T-cell (primary cell): ENCODE data around the gene XPNPEP1. TPM values are rescaled to one million over a fixed set of nuclear protein-coding genes. Genes with fewer than 3 reads are reported as not detected.

Experiments
- ATAC-seq, 4 experiments: fragments of 200-7000 bp in 3 of 4; fragments of 150-1000 bp in 1 of 4; cut with Tn5 transposase; replicated peaks in 1 of 4; 1 replicate in 3 of 4; 2 replicates in 1 of 4; pipeline ENCODE4 v1.10.0; 2021; ENCODE audit warnings: moderate library complexity in 3 of 4, mild to moderate bottlenecking in 2 of 4, moderate number of reproducible peaks in 1 of 4
- CTCF ChIA-PET, 2 donors: fragments of 300-600 bp; sonication (Branson Sonifier 250); formaldehyde crosslinking; loops; one replicate each; lab custom pipeline; 2022; ENCODE audit warnings: antibody characterized with exemption in 2 of 2; lab: Charles Lee
- POLR2A ChIA-PET, 2 donors: fragments of 300-600 bp; sonication (Branson Sonifier 250); formaldehyde crosslinking; loops; one replicate each; lab custom pipeline; 2022; ENCODE audit warnings: antibody characterized with exemption in 2 of 2; lab: Charles Lee
- DNase-seq, 35 experiments: peaks; one replicate each; pipeline versions ENCODE4 v3.0.0 to v3.0.0-alpha.2; 2013 to 2023
- H3K27ac ChIP-seq: one replicate; pipeline ENCODE4 v1.5.1; 2013; ENCODE audit warnings: low read length
- H3K27me3 ChIP-seq, 2 experiments: replicated peaks in 1 of 2; 1 replicate in 1 of 2; 2 replicates in 1 of 2; pipeline versions ENCODE4 v1.6.1 to v1.7.0; 2013; ENCODE audit warnings: low read length in 1 of 2, mixed read lengths in 1 of 2; ENCODE audit not compliant: control insufficient read depth in 2 of 2, insufficient read depth in 2 of 2; ENCODE audit errors: extremely low read depth in 1 of 2
- H3K36me3 ChIP-seq, 2 donors: 1 replicate in 1 of 2; 2 replicates in 1 of 2; pipeline versions ENCODE4 v1.6.1 to v1.7.0; 2013; ENCODE audit warnings: low read length in 1 of 2; ENCODE audit not compliant: control insufficient read depth in 2 of 2, insufficient read depth in 1 of 2; ENCODE audit errors: extremely low read depth in 1 of 2
- H3K4me1 ChIP-seq, 2 experiments: 1 replicate in 1 of 2; 2 replicates in 1 of 2; pipeline versions ENCODE4 v1.6.1 to v1.7.0; 2013; ENCODE audit warnings: low read length in 2 of 2, mixed read lengths in 1 of 2; ENCODE audit not compliant: insufficient read depth in 2 of 2, control insufficient read depth in 1 of 2; ENCODE audit errors: extremely low read depth in 1 of 2
- H3K4me3 ChIP-seq, 2 donors: 1 replicate in 1 of 2; 2 replicates in 1 of 2; pipeline versions ENCODE4 v1.5.1 to v1.7.0; 2013; ENCODE audit warnings: mild to moderate bottlenecking in 2 of 2, low read length in 1 of 2, moderate library complexity in 1 of 2; ENCODE audit not compliant: control insufficient read depth in 1 of 2; ENCODE audit errors: extremely low read depth in 1 of 2
- H3K9me3 ChIP-seq: 2 replicates; pipeline ENCODE4 v1.7.0; 2013
- H3K27ac Mint-ChIP-seq, 2 donors: one replicate each; pipeline ENCODE4 v1.8.0; 2020 to 2021; ENCODE audit warnings: mild to moderate bottlenecking in 2 of 2, mixed read lengths in 2 of 2
- H3K27me3 Mint-ChIP-seq, 2 donors: one replicate each; pipeline ENCODE4 v1.8.0; 2021 to 2022; ENCODE audit warnings: mixed read lengths in 2 of 2
- H3K36me3 Mint-ChIP-seq: one replicate; pipeline ENCODE4 v1.8.0; 2021; ENCODE audit warnings: mixed read lengths
- H3K4me1 Mint-ChIP-seq, 3 donors: one replicate each; pipeline ENCODE4 v1.8.0; 2020 to 2022; ENCODE audit warnings: mixed read lengths in 3 of 3, mild to moderate bottlenecking in 1 of 3
- H3K4me3 Mint-ChIP-seq, 3 donors: one replicate each; pipeline ENCODE4 v1.8.0; 2020 to 2022; ENCODE audit warnings: mild to moderate bottlenecking in 3 of 3, mixed read lengths in 3 of 3, moderate library complexity in 3 of 3
- H3K9me3 Mint-ChIP-seq, 3 donors: one replicate each; pipeline ENCODE4 v1.8.0; 2020 to 2022; ENCODE audit warnings: mixed read lengths in 3 of 3
- WGBS: methylation state at CpG from one replicate; pipeline ENCODE4 v1.1.5; 2013; ENCODE audit warnings: missing lambda C conversion rate; ENCODE audit not compliant: insufficient coverage; 5-methylcytosine and 5-hydroxymethylcytosine counted together
- total RNA-seq, 35 experiments: library from RNA in 6 of 35; stranded (reverse) in 6 of 35; fragments of 120-200 nt in 1 of 35; gene quantifications; one replicate each; pipeline versions ENCODE4 v1.2.1 to v1.2.4 and lab custom pipeline; 2013 to 2026

Gene XPNPEP1
- total RNA-seq, 5 donors from 2014 or later (not counting 1 experiment from before 2014, with no cell fraction given) = 40.0 to 63.9 (median 44.6) TPM

DNA sequence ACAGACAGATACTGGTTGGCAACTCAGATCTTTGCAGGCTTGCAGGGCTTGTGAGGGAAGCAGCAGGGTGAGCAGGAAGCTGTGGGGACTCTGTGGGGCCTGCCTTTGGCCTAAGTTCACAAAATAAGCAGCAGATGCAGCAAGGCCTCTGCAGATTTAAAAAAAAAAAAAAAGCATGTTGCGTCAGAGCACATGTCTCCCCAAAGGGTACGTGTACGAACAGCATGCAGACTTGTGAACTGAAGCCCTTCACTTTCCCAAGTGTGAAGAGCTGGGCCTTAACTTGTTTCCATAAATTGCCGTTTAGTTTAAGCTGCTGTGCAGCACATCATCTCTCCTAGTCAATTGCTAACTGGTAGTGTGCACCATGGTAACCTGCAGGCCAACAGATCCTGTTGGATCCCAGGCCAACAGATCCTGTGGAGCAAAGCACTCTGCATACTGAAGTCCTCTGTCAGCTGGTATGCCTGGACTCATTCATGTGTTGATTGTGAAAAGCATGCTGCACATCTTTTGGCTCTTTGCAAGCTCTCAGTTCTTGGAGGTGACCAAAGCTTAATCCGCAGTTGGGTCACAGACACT is 10.8 kb upstream of the XPNPEP1 start:
- peaks cover 62 to 67% (median 66%) of the 10 kb centered on the region in 3 donors for H3K4me1 Mint-ChIP-seq
- WGBS = 21% methylated on average over 5 of the region's 5 CpGs
- peak overlapping the region; percentile 99 for H3K27ac Mint-ChIP-seq
- peak overlapping the region; percentile 59 for H3K27ac ChIP-seq
- no peaks in the 10 kb centered on the region for H3K27me3 Mint-ChIP-seq
- H3K36me3 ChIP-seq = no peaks in the 10 kb centered on the region
- ChIA-PET CTCF (interaction anchor here (0.7 to 1.9 kb wide), 4 partner anchors 31 to 211 kb away, joined by 3 to 10 read pairs (median 4); no protein-coding TSS in a partner anchor), POLR2A (interaction anchor here (0.5 to 0.7 kb wide), 4 partner anchors 139 to 901 kb away, joined by 3 to 8 read pairs (median 5); no protein-coding TSS in a partner anchor)
- H3K36me3 Mint-ChIP-seq = no peaks in the 10 kb centered on the region
- peak; percentile 86 to 94 (median 87) for ATAC-seq
- peak overlapping the region in 1 of 3 donors; percentile 78 for H3K4me3 Mint-ChIP-seq
- H3K4me1 ChIP-seq = peaks cover 29 to 49% of the 10 kb centered on the region in 2 experiments
- H3K27me3 ChIP-seq = no peaks in the 10 kb centered on the region
- no peaks in the 10 kb centered on the region for H3K9me3 Mint-ChIP-seq
- peak; percentile 31 to 77 (median 55) for DNase-seq
- H3K9me3 ChIP-seq = no peaks in the 10 kb centered on the region
- H3K4me3 ChIP-seq = no peak overlapping the region

DNA sequence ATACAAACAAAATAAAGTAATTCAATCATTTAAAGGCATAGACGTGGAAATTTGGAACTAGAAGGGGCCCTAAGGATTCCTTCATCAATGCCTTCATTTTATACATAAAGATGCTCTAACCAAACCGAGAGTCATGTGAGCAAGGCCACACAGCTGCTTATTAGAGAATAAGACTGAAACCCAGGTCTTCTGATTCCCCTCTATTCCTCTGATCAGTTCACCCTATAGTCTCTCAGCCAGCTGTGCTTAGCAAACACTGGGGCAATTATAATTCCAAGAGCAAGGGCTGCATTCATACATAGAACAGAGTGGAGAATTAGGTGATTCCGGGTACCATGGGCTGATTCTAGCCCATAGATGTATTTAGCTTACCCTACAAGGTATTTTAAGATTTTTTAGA is 9.7 kb upstream of the XPNPEP1 start:
- no peaks in the 10 kb centered on the region for H3K27me3 ChIP-seq
- DNase-seq (no peak), ATAC-seq (no peak)
- Mint-ChIP-seq H3K9me3 (no peaks in the 10 kb centered on the region), H3K27me3 (no peaks in the 10 kb centered on the region), H3K4me1 (peaks cover 51 to 56% (median 55%) of the 10 kb centered on the region in 3 donors), H3K4me3 (no peak overlapping the region), H3K27ac (peak overlapping the region in 1 of 2 donors; percentile 34), H3K36me3 (no peaks in the 10 kb centered on the region)
- WGBS = no CpG with 5 or more reads among the region's 3 CpGs
- peaks cover 28 to 39% of the 10 kb centered on the region in 2 experiments for H3K4me1 ChIP-seq
- CTCF ChIA-PET = interaction anchor here (0.7 to 1.9 kb wide), 3 partner anchors 23 to 78 kb away, joined by 3 to 6 read pairs (median 4); no protein-coding TSS in a partner anchor
- POLR2A ChIA-PET = no interaction called here
- H3K9me3 ChIP-seq = no peaks in the 10 kb centered on the region
- H3K4me3 ChIP-seq = no peak overlapping the region
- H3K27ac ChIP-seq = no peak overlapping the region
- no peaks in the 10 kb centered on the region for H3K36me3 ChIP-seq

- H3K27me3 Mint-ChIP-seq = no peaks in the 10 kb centered on the region
- no peak for DNase-seq
Observed at GRCh38 chr10:109932391-109932790, 9.1 kb upstream of the XPNPEP1 start.

DNA sequence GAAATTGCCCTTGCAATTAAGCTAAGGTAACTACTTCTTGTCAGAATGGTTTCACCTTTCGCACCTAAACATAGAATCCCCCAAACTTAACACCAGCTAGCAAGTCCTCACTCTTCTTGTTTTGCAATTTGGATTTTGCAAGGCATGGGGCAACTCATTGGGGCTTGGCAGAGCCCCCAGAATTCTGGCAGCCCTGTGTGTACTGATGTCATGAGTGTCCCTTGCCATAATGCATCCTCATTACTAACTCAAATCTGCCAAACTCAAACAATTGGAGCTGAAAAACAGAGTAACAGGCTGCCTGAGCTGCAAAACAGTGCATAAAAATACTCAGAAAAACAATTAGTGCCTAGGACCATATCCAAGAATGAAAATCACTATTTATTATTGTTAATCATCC is 7.9 kb upstream of the XPNPEP1 start:
- Histone ChIP-seq H3K36me3 (no peaks in the 10 kb centered on the region), H3K27ac (no peak overlapping the region), H3K4me3 (no peak overlapping the region), H3K9me3 (no peaks in the 10 kb centered on the region), H3K27me3 (no peaks in the 10 kb centered on the region), H3K4me1 (peaks cover 27 to 29% of the 10 kb centered on the region in 2 experiments)
- no peaks in the 10 kb centered on the region for H3K36me3 Mint-ChIP-seq
- ChIA-PET POLR2A (no interaction called here), CTCF (no interaction called here)
- no peaks in the 10 kb centered on the region for H3K27me3 Mint-ChIP-seq
- H3K4me1 Mint-ChIP-seq = peaks cover 36 to 41% (median 40%) of the 10 kb centered on the region in 3 donors
- WGBS = 100% methylated on average over 1 of the region's 1 CpG
- no peak overlapping the region for H3K4me3 Mint-ChIP-seq
- ATAC-seq (no peak), DNase-seq (no peak)
- no peak overlapping the region for H3K27ac Mint-ChIP-seq
- H3K9me3 Mint-ChIP-seq = no peaks in the 10 kb centered on the region

More at GRCh38 chr10:109932391-109932790, 9.1 kb upstream of the XPNPEP1 start:
- ATAC-seq = no peak
- H3K9me3 Mint-ChIP-seq = no peaks in the 10 kb centered on the region
- peaks cover 28 to 35% of the 10 kb centered on the region in 2 experiments for H3K4me1 ChIP-seq
- H3K36me3 Mint-ChIP-seq = no peaks in the 10 kb centered on the region
- no peaks in the 10 kb centered on the region for H3K27me3 ChIP-seq
- CTCF ChIA-PET = no interaction called here
- peaks cover 45 to 50% (median 49%) of the 10 kb centered on the region in 3 donors for H3K4me1 Mint-ChIP-seq
- H3K36me3 ChIP-seq = no peaks in the 10 kb centered on the region
- no peak overlapping the region for H3K27ac ChIP-seq
- no CpG with 5 or more reads among the region's 1 CpG for WGBS
- H3K27ac Mint-ChIP-seq = peak overlapping the region in 1 of 2 donors; percentile 34
- no peaks in the 10 kb centered on the region for H3K9me3 ChIP-seq
- POLR2A ChIA-PET = no interaction called here
- H3K4me3 Mint-ChIP-seq = no peak overlapping the region
- no peak overlapping the region for H3K4me3 ChIP-seq

DNA sequence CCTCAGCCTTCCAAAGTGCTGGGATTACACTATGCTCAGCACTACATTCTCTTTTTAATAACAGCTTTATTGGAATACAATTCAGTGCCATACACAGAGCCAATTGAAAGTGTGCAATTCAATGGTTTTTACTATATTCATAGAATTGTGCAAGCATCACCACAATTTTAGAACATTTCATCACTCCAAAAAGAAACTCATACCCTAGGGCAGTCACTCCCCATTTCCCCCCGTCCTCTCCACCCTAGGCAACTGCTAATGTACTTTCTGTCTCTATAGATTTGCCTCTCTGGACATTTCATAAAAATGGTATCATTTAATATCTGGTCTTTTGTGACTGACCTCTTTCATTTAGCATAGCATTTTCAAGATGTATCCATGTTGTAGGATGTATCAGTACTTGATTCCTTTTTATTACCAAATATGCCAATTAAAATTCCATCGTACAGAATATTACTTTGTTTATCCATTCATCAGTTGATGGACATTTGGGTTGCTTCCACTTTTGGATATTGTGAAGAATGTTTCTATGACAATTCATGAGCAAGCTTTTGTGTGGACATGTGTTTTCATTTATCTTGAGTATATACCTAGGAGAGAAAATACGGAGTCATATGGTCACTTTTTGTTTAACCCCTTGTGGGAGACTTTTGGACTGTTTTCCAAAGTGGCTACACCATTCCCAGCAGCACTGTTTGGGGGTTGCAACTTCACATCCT is 6.3 kb upstream of the XPNPEP1 start:
- Histone ChIP-seq H3K4me3 (no peak overlapping the region), H3K27ac (no peak overlapping the region), H3K27me3 (no peaks in the 10 kb centered on the region), H3K4me1 (peaks cover 12 to 18% of the 10 kb centered on the region in 2 experiments), H3K36me3 (no peaks in the 10 kb centered on the region), H3K9me3 (no peaks in the 10 kb centered on the region)
- DNase-seq = no peak
- POLR2A ChIA-PET = no interaction called here
- Mint-ChIP-seq H3K9me3 (no peaks in the 10 kb centered on the region), H3K27ac (no peak overlapping the region), H3K4me1 (peaks cover 22 to 29% (median 26%) of the 10 kb centered on the region in 3 donors), H3K4me3 (no peak overlapping the region), H3K27me3 (no peaks in the 10 kb centered on the region), H3K36me3 (no peaks in the 10 kb centered on the region)
- CTCF ChIA-PET = no interaction called here
- WGBS = no CpG with 5 or more reads among the region's 3 CpGs
- no peak for ATAC-seq

DNA sequence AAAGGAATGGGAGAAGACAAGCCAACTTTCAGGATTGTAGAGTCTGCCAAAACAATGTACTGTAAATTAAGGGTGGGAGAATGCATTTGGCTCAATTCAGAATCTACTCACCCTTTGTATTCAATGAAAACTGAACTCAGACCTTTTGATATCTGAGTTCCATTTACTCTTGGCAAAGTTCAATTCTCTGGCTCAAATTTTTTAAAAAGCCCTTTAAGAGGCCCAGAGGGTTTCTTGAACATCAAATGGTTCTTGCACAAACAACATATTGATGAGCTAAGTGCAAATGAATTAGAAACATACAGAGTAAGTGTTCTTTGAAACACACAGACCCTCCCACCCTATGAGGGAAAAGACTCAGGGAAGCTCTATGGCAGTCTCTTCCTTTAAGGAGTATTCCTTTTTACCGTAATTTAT is 5.2 kb upstream of the XPNPEP1 start:
- ChIA-PET CTCF (interaction anchor here (0.6 to 1.1 kb wide), 3 partner anchors 31 to 161 kb away, joined by 3 read pairs; no protein-coding TSS in a partner anchor), POLR2A (no interaction called here)
- Mint-ChIP-seq H3K36me3 (no peaks in the 10 kb centered on the region), H3K9me3 (no peaks in the 10 kb centered on the region), H3K27ac (no peak overlapping the region), H3K4me1 (peaks cover 19 to 28% (median 25%) of the 10 kb centered on the region in 3 donors), H3K4me3 (no peak overlapping the region), H3K27me3 (no peaks in the 10 kb centered on the region)
- H3K9me3 ChIP-seq = no peaks in the 10 kb centered on the region
- H3K27me3 ChIP-seq = no peaks in the 10 kb centered on the region
- no peak overlapping the region for H3K4me3 ChIP-seq
- DNase-seq (no peak), ATAC-seq (no peak)
- no peak overlapping the region for H3K27ac ChIP-seq
- no peaks in the 10 kb centered on the region for H3K36me3 ChIP-seq
- peaks cover under 1 to 14% of the 10 kb centered on the region in 2 experiments for H3K4me1 ChIP-seq
- no CpG with 5 or more reads among the region's 1 CpG for WGBS
